SK-N-SH treated with all-trans-retinoic acid at 6 μM for 48 hours (cell line): ENCODE measurements around the gene AGBL1.

Experiments
- ATAC-seq: fragments of 200-7000 bp; cut with Tn5 transposase; 3 replicates; pipeline ENCODE4 v1.9.1; 2020; ENCODE audit warnings: mild to moderate bottlenecking, moderate library complexity
- ARNTL ChIP-seq: fragments of 450-650 bp; formaldehyde crosslinking; IDR thresholded peaks from 2 replicates; pipeline ENCODE4 v1.5.0; 2020; ENCODE audit warnings: low read depth, mild to moderate bottlenecking, moderate library complexity, borderline replicate concordance
- BACH2 ChIP-seq: fragments of 250-450 bp; sonication (Bioruptor Pico); IDR thresholded peaks from 2 replicates; pipeline ENCODE4 v1.9.0; 2021; ENCODE audit warnings: mild to moderate bottlenecking, borderline replicate concordance
- CREB5 ChIP-seq: fragments of 250-450 bp; sonication (Bioruptor Pico); IDR thresholded peaks from 2 replicates; pipeline ENCODE4 v1.5.1; 2020; ENCODE audit warnings: low read depth, mild to moderate bottlenecking, moderate library complexity
- CSDC2 ChIP-seq: fragments of 250-450 bp; sonication (Bioruptor Pico); IDR thresholded peaks from 2 replicates; pipeline ENCODE4 v1.5.0; 2020; ENCODE audit warnings: mild to moderate bottlenecking, moderate library complexity
- CSRNP3 ChIP-seq: fragments of 250-450 bp; sonication (Bioruptor Pico); IDR thresholded peaks from 2 replicates; pipeline ENCODE4 v1.5.1; 2021; ENCODE audit warnings: mild to moderate bottlenecking, moderate library complexity
- ESRRG ChIP-seq: fragments of 250-450 bp; sonication (Bioruptor Pico); IDR thresholded peaks from 2 replicates; pipeline ENCODE4 v1.6.1; 2021; ENCODE audit warnings: mild to moderate bottlenecking
- GLIS3 ChIP-seq: fragments of 250-450 bp; sonication (Bioruptor Pico); IDR thresholded peaks from 2 replicates; pipeline ENCODE4 v1.5.0; 2020; ENCODE audit warnings: mild to moderate bottlenecking, moderate library complexity
- ISL1 ChIP-seq: fragments of 250-450 bp; sonication (Bioruptor Pico); IDR thresholded peaks from 2 replicates; pipeline ENCODE4 v2.1.2; 2022; ENCODE audit warnings: mild to moderate bottlenecking, moderate library complexity
- OSR1 ChIP-seq: fragments of 250-450 bp; sonication (Bioruptor Pico); IDR thresholded peaks from 2 replicates; pipeline ENCODE4 v1.8.0; 2022; ENCODE audit warnings: moderate library complexity, mild to moderate bottlenecking, inconsistent platforms
- PPARA ChIP-seq: fragments of 250-450 bp; sonication (Bioruptor Pico); IDR thresholded peaks from 2 replicates; pipeline ENCODE4 v1.5.0; 2020; ENCODE audit warnings: mild to moderate bottlenecking, borderline replicate concordance
- RARB ChIP-seq: fragments of 250-450 bp; sonication (Bioruptor Pico); IDR thresholded peaks from 2 replicates; pipeline ENCODE4 v1.8.0; 2021; ENCODE audit warnings: mild to moderate bottlenecking, moderate library complexity
- SNAI2 ChIP-seq: fragments of 250-450 bp; sonication (Bioruptor Pico); IDR thresholded peaks from 2 replicates; pipeline ENCODE4 v1.5.0; 2020; ENCODE audit warnings: mild to moderate bottlenecking, moderate library complexity
- TCF4 ChIP-seq: fragments of 250-450 bp; sonication (Bioruptor Pico); IDR thresholded peaks from 2 replicates; pipeline ENCODE4 v1.8.0; 2021; ENCODE audit warnings: mild to moderate bottlenecking, moderate library complexity, borderline replicate concordance
- TOX ChIP-seq: fragments of 250-450 bp; sonication (Bioruptor Pico); IDR thresholded peaks from 2 replicates; pipeline ENCODE4 v1.8.0; 2021; ENCODE audit warnings: mild to moderate bottlenecking, moderate library complexity, borderline replicate concordance
- TSHZ2 ChIP-seq: fragments of 250-450 bp; sonication (Bioruptor Pico); IDR thresholded peaks from 2 replicates; pipeline ENCODE4 v1.5.0; 2020; ENCODE audit warnings: mild to moderate bottlenecking, moderate library complexity
- ZC3H10 ChIP-seq: fragments of 250-450 bp; sonication (Bioruptor Pico); IDR thresholded peaks from 2 replicates; pipeline ENCODE4 v1.5.1; 2021; ENCODE audit warnings: mild to moderate bottlenecking, moderate library complexity
- ZFP30 ChIP-seq: fragments of 450-650 bp; formaldehyde crosslinking; IDR thresholded peaks from 2 replicates; pipeline ENCODE4 v1.5.0; 2022; ENCODE audit warnings: mild to moderate bottlenecking, moderate library complexity
- ZNF70 ChIP-seq: fragments of 450-650 bp; formaldehyde crosslinking; IDR thresholded peaks from 2 replicates; pipeline ENCODE4 v1.5.0; 2020; ENCODE audit warnings: mild to moderate bottlenecking, moderate library complexity
- ZNF8 ChIP-seq: fragments of 450-650 bp; formaldehyde crosslinking; IDR thresholded peaks from 2 replicates; pipeline ENCODE4 v1.5.0; 2020; ENCODE audit warnings: mild to moderate bottlenecking, moderate library complexity
- TF ChIP-seq, protein P1 (sequence below): fragments of 250-450 bp; sonication (Bioruptor Pico); IDR thresholded peaks from 2 replicates; pipeline ENCODE4 v1.8.0; 2021; ENCODE audit warnings: low read depth, mild to moderate bottlenecking, moderate library complexity, borderline replicate concordance

AGBL1 gene

GRCh38 chr15:86872782-86873181 lies 793.1 kb downstream of the AGBL1 start:
- no peak for ATAC-seq
- TF ChIP-seq TSHZ2 (CRISPR knock-in tag) (no peak), CREB5 (no peak), TCF4 (no peak), CSRNP3 (CRISPR knock-in tag) (no peak), ZFP30 (no peak), ZNF70 (CRISPR knock-in tag) (no peak), ZC3H10 (CRISPR knock-in tag) (no peak), ISL1 (CRISPR knock-in tag) (no peak), PPARA (CRISPR knock-in tag) (no peak), SNAI2 (CRISPR knock-in tag) (no peak), ZNF8 (CRISPR knock-in tag) (no peak)
- TF ChIP-seq, protein P1, sequence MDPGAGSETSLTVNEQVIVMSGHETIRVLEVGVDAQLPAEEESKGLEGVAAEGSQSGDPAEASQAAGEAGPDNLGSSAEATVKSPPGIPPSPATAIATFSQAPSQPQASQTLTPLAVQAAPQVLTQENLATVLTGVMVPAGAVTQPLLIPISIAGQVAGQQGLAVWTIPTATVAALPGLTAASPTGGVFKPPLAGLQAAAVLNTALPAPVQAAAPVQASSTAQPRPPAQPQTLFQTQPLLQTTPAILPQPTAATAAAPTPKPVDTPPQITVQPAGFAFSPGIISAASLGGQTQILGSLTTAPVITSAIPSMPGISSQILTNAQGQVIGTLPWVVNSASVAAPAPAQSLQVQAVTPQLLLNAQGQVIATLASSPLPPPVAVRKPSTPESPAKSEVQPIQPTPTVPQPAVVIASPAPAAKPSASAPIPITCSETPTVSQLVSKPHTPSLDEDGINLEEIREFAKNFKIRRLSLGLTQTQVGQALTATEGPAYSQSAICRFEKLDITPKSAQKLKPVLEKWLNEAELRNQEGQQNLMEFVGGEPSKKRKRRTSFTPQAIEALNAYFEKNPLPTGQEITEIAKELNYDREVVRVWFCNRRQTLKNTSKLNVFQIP = no peak
- TF ChIP-seq, all 23 proteins: peak for 0

DNA sequence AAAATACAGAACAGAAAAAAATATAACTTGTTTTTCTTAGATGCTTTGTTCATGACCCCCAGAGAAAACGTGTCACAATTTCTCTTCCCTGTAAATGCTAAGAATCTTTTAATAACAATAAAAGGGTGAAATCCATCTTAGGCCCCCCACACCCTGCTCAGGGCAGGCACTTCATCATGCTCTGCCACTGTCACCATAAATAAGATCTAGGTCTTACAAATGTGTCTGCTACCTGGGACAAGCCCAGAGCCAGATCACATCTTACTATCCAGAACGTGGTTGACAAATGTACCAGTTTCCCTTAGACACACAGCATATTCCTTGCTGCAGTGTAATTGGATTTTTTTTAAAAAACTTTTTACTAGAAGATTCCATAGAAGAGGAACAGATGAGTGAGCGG lies 795.4 kb downstream of the AGBL1 start:
- TF ChIP-seq ZNF8 (CRISPR knock-in tag) (no peak), BACH2 (CRISPR knock-in tag) (no peak), RARB (no peak), ARNTL (no peak), GLIS3 (no peak), CSDC2 (CRISPR knock-in tag) (no peak), CSRNP3 (CRISPR knock-in tag) (no peak)
- ATAC-seq = no peak

GRCh38 chr15:86876387-86876944 lies 796.8 kb downstream of the AGBL1 start:
- TF ChIP-seq TSHZ2 (CRISPR knock-in tag) (no peak), CREB5 (no peak), ESRRG (CRISPR knock-in tag) (no peak), CSRNP3 (CRISPR knock-in tag) (no peak), OSR1 (CRISPR knock-in tag) (no peak), TOX (CRISPR knock-in tag) (no peak), PPARA (CRISPR knock-in tag) (no peak), ZFP30 (no peak), ZNF8 (CRISPR knock-in tag) (no peak), RARB (no peak), GLIS3 (no peak), ZNF70 (CRISPR knock-in tag) (no peak)
- TF ChIP-seq, protein P1 = no peak

More at GRCh38 chr15:86876387-86876944, 796.8 kb downstream of the AGBL1 start:
- ATAC-seq = peak; percentile 22
